Common myeloid progenitor, CD34-positive (primary cell): ENCODE results near the gene TENT4B.

ENCODE experiments used
- CTCF ChIA-PET: fragments of 350-600 bp; sonication (Branson Sonifier 250); formaldehyde crosslinking; loops from one replicate; lab custom pipeline; 2021; ENCODE audit warnings: antibody characterized with exemption; lab: Charles Lee
- POLR2A ChIA-PET: fragments of 350-600 bp; sonication (Branson Sonifier 250); formaldehyde crosslinking; loops from one replicate; lab custom pipeline; 2021; ENCODE audit warnings: antibody characterized with exemption; lab: Charles Lee
- DNase-seq, 3 donors: peaks; one replicate each; pipeline versions ENCODE4 v3.0.0 to v3.0.0-alpha.2; 2013
- H3K27ac ChIP-seq, 2 experiments: 1 replicate in 1 of 2; 2 replicates in 1 of 2; pipeline ENCODE4 v1.7.0; 2013; ENCODE audit warnings: inconsistent platforms in 2 of 2, low read length in 2 of 2, mild to moderate bottlenecking in 2 of 2, low read depth in 1 of 2, moderate library complexity in 1 of 2; ENCODE audit not compliant: severe bottlenecking in 2 of 2, insufficient read depth in 1 of 2, poor library complexity in 1 of 2
- H3K27me3 ChIP-seq, 5 experiments: replicated peaks in 2 of 5; 1 replicate in 3 of 5; 2 replicates in 2 of 5; pipeline versions ENCODE4 v1.6.1 to v1.7.0; 2013; ENCODE audit warnings: low read length in 4 of 5, mild to moderate bottlenecking in 2 of 5, moderate library complexity in 2 of 5, inconsistent platforms in 1 of 5; ENCODE audit not compliant: insufficient read depth in 5 of 5, control insufficient read depth in 4 of 5
- H3K36me3 ChIP-seq, 4 experiments: 1 replicate in 2 of 4; 2 replicates in 2 of 4; pipeline versions ENCODE4 v1.6.1 to v1.7.0; 2013; ENCODE audit warnings: low read length in 3 of 4, control low read depth in 1 of 4, mild to moderate bottlenecking in 1 of 4; ENCODE audit not compliant: control insufficient read depth in 4 of 4, insufficient read depth in 4 of 4
- H3K4me1 ChIP-seq, 4 experiments: 1 replicate in 3 of 4; 2 replicates in 1 of 4; pipeline versions ENCODE4 v1.6.1 to v1.7.1; 2013; ENCODE audit warnings: low read length in 3 of 4, mild to moderate bottlenecking in 3 of 4, control low read depth in 1 of 4, inconsistent platforms in 1 of 4, moderate library complexity in 1 of 4; ENCODE audit not compliant: control insufficient read depth in 4 of 4, insufficient read depth in 4 of 4; ENCODE audit errors: control extremely low read depth in 1 of 4
- H3K4me3 ChIP-seq, 7 experiments: 1 replicate in 4 of 7; 2 replicates in 3 of 7; pipeline versions ENCODE4 v1.5.1 to v1.7.0; 2013; ENCODE audit warnings: mild to moderate bottlenecking in 7 of 7, low read length in 6 of 7, moderate library complexity in 6 of 7, inconsistent platforms in 2 of 7, low read depth in 2 of 7, control low read depth in 1 of 7; ENCODE audit not compliant: insufficient read depth in 4 of 7, control insufficient read depth in 1 of 7; ENCODE audit errors: extremely low read depth in 1 of 7
- H3K9me3 ChIP-seq, 5 experiments: 1 replicate in 4 of 5; 2 replicates in 1 of 5; pipeline versions ENCODE4 v1.6.1 to v1.7.1; 2013; ENCODE audit warnings: low read length in 4 of 5, mild to moderate bottlenecking in 2 of 5, inconsistent platforms in 1 of 5, low read depth in 1 of 5, moderate library complexity in 1 of 5; ENCODE audit not compliant: control insufficient read depth in 4 of 5, insufficient read depth in 2 of 5; ENCODE audit errors: control extremely low read depth in 1 of 5
- WGBS: methylation state at CpG from one replicate; pipeline ENCODE4 v1.1.5; 2013; ENCODE audit not compliant: insufficient coverage; 5-methylcytosine and 5-hydroxymethylcytosine counted together

TENT4B gene

GRCh38 chr16:50280932-50281331 is 127.8 kb downstream of the TENT4B start:
- POLR2A ChIA-PET: interaction anchor here (1.6 kb wide), 1 partner anchor 14 kb away, joined by 16 read pairs; the partner anchor contains the start of gene ADCY7
- 77% methylated on average over 5 of the region's 5 CpGs for WGBS
- CTCF ChIA-PET: interaction anchor here (0.6 to 14.0 kb wide), 6 partner anchors 15 to 74 kb away, joined by 3 to 274 read pairs (median 4); partner anchors contain the start of gene ADCY7
- Histone ChIP-seq H3K9me3 (no peaks in the 10 kb centered on the region), H3K36me3 (peaks cover 0 to 31% (median 1%) of the 10 kb centered on the region in 4 experiments), H3K27ac (peak overlapping the region in 1 of 2 experiments; percentile 6), H3K27me3 (no peaks in the 10 kb centered on the region), H3K4me1 (peaks cover 28 to 93% (median 84%) of the 10 kb centered on the region in 4 experiments), H3K4me3 (peak overlapping the region in 4 of 7 experiments; percentile 9 to 67 (median 56))
- DNase-seq: no peak
